ENCODE results near the gene SOS2. TPM values are rescaled to one million over a fixed set of nuclear protein-coding genes. Genes with fewer than 3 reads are reported as not detected.
"Not testable (repeated sequence)": the region's sequence is repeated elsewhere in the genome, so short reads cannot be mapped to it uniquely, and the experiment has no call there.

Gene SOS2
- total and polyA plus RNA-seq, 10 of the 15 experiments (the other 5 are each of a cell fraction or from before 2014, with no cell fraction given) = 2.1 to 16.8 (median 8.4) TPM

DNA sequence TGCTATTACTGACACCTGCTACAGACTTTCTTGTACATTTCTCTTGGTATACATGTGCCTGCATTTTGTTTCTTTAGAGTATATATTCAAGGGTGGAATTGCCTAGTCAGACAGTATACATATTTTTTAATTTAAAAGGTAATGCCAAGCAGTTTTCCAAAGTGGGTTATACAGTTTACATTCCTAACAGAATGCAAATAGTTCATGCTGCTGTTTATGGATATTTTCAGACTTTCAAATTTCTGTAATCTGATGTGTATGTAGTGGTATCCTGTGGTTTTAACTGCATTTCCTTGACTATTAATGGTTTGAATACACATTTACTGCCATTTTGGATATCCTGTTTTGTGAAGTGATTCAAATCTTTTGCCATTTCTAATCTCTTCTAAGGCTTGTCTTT is 59.5 kb downstream of the SOS2 start:
- Histone ChIP-seq H3K4me1 (ENCODE audit: control insufficient read depth, insufficient read depth, low read length) (no peaks in the 10 kb centered on the region), H3K9ac (ENCODE audit: control insufficient read depth, insufficient read depth, low read length) (no peak overlapping the region), H3K36me3 (ENCODE audit: control insufficient read depth in 2 of 2, insufficient read depth in 2 of 2, low read length in 1 of 2) (no peaks in the 10 kb centered on the region; a peak in 1 of 4 replicates), H3K79me2 (ENCODE audit: control insufficient read depth, insufficient read depth, low read length) (no peaks in the 10 kb centered on the region), H3K4me3 (no peak overlapping the region), H2AFZ (ENCODE audit: control insufficient read depth, low read depth, low read length) (no peak overlapping the region), H3K27me3 (replicated peaks in 1 of 2; ENCODE audit: control insufficient read depth in 2 of 2, insufficient read depth in 2 of 2, low read length in 1 of 2) (no peaks in the 10 kb centered on the region), H4K20me1 (ENCODE audit: control insufficient read depth, insufficient read depth) (no peaks in the 10 kb centered on the region), H3K27ac (ENCODE audit: control insufficient read depth, insufficient read depth) (no peak overlapping the region), H3K9me3 (replicated peaks; ENCODE audit: control insufficient read depth, insufficient read depth, low read length) (no peaks in the 10 kb centered on the region), H3K4me2 (ENCODE audit: control insufficient read depth, insufficient read depth) (no peak overlapping the region)
- POLR2A ChIA-PET = interaction anchor here (0.6 kb wide), 1 partner anchor 9 kb away, joined by 3 read pairs; no protein-coding TSS in a partner anchor
- CTCF ChIA-PET = interaction anchor here (1.0 to 1.2 kb wide), 2 partner anchors 10 to 11 kb away, joined by 3 to 4 read pairs; no protein-coding TSS in a partner anchor
- ATAC-seq (no peak), DNase-seq (ENCODE audit: low read depth, low spot score) (no peak), FAIRE-seq (no peak)
- no peak for TF ChIP-seq ZNF24 (IDR thresholded peaks at IDR 0.05)
- TF ChIP-seq ZNF207 (IDR thresholded peaks at IDR 0.05; ENCODE audit: borderline replicate concordance) = no peak
- TF ChIP-seq, protein P1, sequence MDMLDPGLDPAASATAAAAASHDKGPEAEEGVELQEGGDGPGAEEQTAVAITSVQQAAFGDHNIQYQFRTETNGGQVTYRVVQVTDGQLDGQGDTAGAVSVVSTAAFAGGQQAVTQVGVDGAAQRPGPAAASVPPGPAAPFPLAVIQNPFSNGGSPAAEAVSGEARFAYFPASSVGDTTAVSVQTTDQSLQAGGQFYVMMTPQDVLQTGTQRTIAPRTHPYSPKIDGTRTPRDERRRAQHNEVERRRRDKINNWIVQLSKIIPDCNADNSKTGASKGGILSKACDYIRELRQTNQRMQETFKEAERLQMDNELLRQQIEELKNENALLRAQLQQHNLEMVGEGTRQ (IDR thresholded peaks at IDR 0.05; ENCODE audit: borderline replicate concordance, low read depth, low read length) = no peak
- no peak for TF ChIP-seq YY1 (IDR thresholded peaks at IDR 0.05; ENCODE audit: low read depth, low read length)
- TF ChIP-seq, protein P2, sequence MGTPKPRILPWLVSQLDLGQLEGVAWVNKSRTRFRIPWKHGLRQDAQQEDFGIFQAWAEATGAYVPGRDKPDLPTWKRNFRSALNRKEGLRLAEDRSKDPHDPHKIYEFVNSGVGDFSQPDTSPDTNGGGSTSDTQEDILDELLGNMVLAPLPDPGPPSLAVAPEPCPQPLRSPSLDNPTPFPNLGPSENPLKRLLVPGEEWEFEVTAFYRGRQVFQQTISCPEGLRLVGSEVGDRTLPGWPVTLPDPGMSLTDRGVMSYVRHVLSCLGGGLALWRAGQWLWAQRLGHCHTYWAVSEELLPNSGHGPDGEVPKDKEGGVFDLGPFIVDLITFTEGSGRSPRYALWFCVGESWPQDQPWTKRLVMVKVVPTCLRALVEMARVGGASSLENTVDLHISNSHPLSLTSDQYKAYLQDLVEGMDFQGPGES (IDR thresholded peaks at IDR 0.05) = no peak
- RAD21 ChIA-PET (ENCODE audit: unreplicated experiment) = no interaction called here
- intact Hi-C loops (cut with micrococcal nuclease; ENCODE audit: unreplicated experiment) (no loop called here), in situ Hi-C loops (cut with MboI) (no loop called here)
- SMC1A ChIA-PET (ENCODE audit: uncharacterized antibody, unreplicated experiment) = interaction anchor here (0.6 kb wide), 1 partner anchor 64 kb away, joined by 4 read pairs; no protein-coding TSS in a partner anchor
- TSS peak; percentile 50 for BruUV-seq (replicated peaks)

GRCh38 chr14:50167381-50167780 is 64.0 kb downstream of the SOS2 start:
- H3K27me3 ChIP-seq (replicated peaks in 1 of 2; ENCODE audit: control insufficient read depth in 2 of 2, insufficient read depth in 2 of 2, low read length in 1 of 2); RAD21 ChIA-PET (ENCODE audit: unreplicated experiment); H3K79me2 ChIP-seq (ENCODE audit: control insufficient read depth, insufficient read depth, low read length); intact Hi-C loops (cut with micrococcal nuclease; ENCODE audit: unreplicated experiment); in situ Hi-C loops (cut with MboI); FAIRE-seq; BruUV-seq (replicated peaks); H3K36me3 ChIP-seq (ENCODE audit: control insufficient read depth in 2 of 2, insufficient read depth in 2 of 2, low read length in 1 of 2); POLR2A ChIA-PET; H3K4me2 ChIP-seq (ENCODE audit: control insufficient read depth, insufficient read depth); H3K9me3 ChIP-seq (replicated peaks; ENCODE audit: control insufficient read depth, insufficient read depth, low read length); H3K4me3 ChIP-seq; H3K27ac ChIP-seq (ENCODE audit: control insufficient read depth, insufficient read depth); DNase-seq (ENCODE audit: low read depth, low spot score); H4K20me1 ChIP-seq (ENCODE audit: control insufficient read depth, insufficient read depth); H3K4me1 ChIP-seq (ENCODE audit: control insufficient read depth, insufficient read depth, low read length); ATAC-seq; H2AFZ ChIP-seq (ENCODE audit: control insufficient read depth, low read depth, low read length); H3K9ac ChIP-seq (ENCODE audit: control insufficient read depth, insufficient read depth, low read length): not testable (repeated sequence)
- 87% methylated on average over 4 of the region's 4 CpGs for WGBS (ENCODE audit: insufficient coverage, insufficient replicate concordance, low lambda C conversion rate, missing lambda C conversion rate)
- ChIA-PET CTCF (interaction anchor here (0.6 kb wide), 1 partner anchor 302 kb away, joined by 3 read pairs; no protein-coding TSS in a partner anchor), SMC1A (ENCODE audit: uncharacterized antibody, unreplicated experiment) (interaction anchor here (1.0 to 1.3 kb wide), 2 partner anchors 9 to 34 kb away, joined by 3 to 5 read pairs; no protein-coding TSS in a partner anchor)
